GM12801 (cell line): ENCODE data around the gene NTM.

ENCODE experiments used
- TF ChIP-seq, protein P1 (sequence below): IDR thresholded peaks from one replicate; pipeline ENCODE4 v1.5.1; 2011; ENCODE audit warnings: control low read depth; ENCODE audit not compliant: insufficient read length; ENCODE audit errors: extremely low read depth

NTM gene

DNA sequence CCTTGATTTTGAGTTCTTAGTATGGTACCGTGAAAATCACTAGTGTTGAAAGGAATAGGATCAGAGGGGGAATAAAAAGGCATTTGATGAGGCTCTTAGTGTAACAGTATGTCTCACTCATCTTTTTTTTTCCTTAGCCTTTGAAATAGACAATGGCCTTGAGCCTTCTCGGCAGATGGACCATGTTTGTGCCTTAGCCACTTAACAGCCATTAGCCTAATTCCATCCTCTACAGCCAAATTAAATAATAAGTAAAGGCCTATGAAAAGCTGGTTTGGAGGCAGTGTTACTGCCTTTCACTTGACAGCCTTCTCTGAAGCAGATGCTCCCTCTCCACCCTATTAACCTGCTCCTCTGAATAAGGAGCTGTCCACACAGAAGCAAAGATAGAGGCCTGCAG, 580.7 kb downstream of the NTM start:
- TF ChIP-seq, protein P1, sequence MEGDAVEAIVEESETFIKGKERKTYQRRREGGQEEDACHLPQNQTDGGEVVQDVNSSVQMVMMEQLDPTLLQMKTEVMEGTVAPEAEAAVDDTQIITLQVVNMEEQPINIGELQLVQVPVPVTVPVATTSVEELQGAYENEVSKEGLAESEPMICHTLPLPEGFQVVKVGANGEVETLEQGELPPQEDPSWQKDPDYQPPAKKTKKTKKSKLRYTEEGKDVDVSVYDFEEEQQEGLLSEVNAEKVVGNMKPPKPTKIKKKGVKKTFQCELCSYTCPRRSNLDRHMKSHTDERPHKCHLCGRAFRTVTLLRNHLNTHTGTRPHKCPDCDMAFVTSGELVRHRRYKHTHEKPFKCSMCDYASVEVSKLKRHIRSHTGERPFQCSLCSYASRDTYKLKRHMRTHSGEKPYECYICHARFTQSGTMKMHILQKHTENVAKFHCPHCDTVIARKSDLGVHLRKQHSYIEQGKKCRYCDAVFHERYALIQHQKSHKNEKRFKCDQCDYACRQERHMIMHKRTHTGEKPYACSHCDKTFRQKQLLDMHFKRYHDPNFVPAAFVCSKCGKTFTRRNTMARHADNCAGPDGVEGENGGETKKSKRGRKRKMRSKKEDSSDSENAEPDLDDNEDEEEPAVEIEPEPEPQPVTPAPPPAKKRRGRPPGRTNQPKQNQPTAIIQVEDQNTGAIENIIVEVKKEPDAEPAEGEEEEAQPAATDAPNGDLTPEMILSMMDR = no peak

DNA sequence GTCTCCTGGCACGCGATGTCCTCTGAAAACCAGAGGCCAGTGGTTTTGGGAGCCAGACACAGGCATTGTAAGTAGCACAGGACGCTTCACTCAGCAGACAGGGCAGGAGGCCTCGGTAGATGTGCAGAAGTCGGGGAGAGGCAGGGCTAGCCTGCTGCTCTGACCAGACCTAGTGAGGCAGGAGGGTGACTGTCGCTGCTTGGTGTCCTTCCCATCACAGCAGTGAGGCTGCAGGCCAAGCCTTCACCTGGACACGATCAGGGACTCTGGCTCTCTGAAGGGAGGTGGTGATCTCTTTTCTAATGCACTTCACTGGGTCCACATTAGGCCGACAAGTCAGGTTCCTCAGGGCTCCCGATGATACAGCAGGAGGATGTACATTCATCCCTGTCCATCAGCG, 583.7 kb downstream of the NTM start:
- TF ChIP-seq, protein P1 = no peak

DNA sequence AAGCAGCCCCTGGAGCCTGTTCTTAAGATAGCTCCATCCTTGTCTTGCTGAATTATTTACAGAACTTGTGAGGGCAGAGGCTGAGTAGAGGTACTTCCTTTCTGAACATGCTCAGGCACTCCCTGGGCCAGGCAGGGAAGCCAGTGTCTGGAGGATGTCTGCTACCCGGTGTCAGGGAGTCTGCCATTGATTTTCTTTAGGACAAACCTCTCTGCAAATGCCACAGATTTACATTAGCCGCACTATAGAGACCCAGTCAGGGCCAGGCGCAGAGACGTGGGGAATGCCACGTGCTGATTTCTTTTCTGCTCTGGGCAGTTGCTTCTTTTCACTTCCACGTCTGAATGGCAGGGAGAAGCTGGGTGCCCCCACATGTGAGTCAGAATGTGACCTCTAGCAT, 585.5 kb downstream of the NTM start:
- TF ChIP-seq, protein P1 = no peak

DNA sequence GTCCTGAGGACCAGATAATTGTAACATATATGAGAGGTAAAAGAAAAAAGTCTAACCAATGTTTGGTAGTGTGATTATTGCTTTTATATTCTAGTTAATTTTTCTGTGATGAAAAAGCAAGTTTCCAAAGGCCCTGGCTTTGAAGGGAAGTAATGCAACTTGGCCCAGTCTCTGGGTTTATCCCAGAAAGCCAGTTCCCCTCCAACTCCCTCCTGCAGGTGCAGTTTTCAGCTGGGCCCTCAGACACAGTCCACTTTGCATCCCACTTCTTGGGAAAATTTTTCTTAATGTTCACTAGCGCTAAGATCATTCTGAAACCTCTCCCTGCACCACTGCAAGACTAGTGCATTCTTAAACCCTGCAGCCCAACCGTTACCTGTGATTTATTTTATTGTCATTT, 586.8 kb downstream of the NTM start:
- TF ChIP-seq, protein P1 = no peak

DNA sequence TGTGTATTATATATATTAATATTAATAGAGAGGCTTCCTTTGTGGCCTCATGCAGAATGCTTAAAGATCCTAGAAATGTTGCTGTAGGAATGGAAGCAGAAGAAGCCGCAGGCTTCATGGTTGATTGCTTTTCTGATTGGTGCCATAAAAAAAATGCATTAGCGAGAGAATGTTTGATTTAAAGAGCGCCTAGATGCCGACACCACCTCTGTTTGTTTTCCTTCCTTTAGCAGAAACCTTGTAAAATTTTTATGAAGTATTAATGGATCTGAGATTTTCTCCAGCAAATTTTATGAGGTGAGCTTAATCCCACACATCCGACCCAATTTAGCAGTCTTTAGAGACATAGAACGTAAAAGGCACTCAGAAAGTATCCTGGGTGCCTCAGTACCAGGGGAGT, 587.5 kb downstream of the NTM start:
- TF ChIP-seq, protein P1 = no peak

DNA sequence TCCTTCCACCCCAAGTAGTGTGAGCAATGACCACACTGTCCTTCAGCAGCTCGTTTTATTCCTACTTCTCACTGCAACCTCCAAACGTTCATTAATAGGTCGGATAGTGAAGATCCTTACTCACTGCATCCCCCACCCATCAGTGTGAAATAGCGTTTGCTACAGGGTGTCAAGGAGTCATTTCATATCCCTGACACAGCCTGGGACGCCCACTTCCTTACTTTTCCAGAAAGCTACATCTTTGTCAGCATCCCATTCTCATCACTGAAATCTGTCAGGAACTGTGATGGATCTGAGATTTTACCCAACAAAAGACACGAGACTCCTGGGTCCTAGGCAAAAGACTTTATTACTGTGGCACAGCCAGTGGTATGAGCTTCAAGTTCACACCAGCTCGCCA, 592.4 kb downstream of the NTM start:
- TF ChIP-seq, protein P1 = no peak

DNA sequence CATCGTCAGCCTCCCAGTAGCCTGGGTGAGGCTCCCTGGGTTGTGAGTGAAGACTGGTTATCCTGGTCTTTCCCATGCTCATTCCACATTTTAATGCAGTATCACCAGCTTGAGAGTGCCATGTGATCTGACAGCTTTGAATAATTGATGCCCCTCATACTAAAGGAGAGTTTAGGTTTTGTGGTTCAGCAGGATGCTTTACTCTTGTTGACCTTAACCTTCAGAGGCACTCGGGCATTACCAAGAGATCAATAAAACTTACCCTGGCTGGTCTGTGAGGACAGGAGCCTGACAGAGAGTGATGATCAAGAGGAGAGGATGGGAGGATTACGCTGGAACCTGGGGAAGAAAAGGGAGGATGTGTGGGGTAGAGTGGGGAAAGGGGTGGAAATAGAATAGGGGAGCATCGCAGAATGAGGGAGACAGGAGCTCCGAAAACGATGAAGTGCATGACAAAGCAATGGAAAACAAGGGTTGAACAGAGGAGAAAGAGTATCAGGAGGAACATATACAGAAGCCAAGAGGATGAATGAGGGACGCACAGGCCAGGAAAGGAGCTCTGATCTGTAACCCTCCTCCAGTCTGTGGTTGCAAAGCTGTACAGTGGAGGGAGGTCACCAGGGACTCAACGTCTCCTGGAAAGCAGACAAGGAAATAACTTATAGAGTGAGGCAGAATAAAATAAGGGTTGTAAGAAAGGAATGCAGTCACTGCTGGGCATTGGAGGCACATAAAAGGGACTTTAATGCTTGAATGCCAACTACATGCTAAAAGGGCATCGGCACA, 594.5 kb downstream of the NTM start:
- TF ChIP-seq, protein P1 = no peak
